Psoas muscle (tissue), 8 donors: Measurements from ENCODE around the gene HOXD4. TPM values are rescaled to one million over a fixed set of nuclear protein-coding genes. Genes with fewer than 3 reads are reported as not detected.

Experiments used
- ATAC-seq, 4 donors: fragments of 200-7000 bp; cut with Tn5 transposase; one replicate each; pipeline ENCODE4 v1.9.1; 2020; ENCODE audit warnings: moderate library complexity in 3 of 4, mild to moderate bottlenecking in 2 of 4
- DNase-seq, 2 donors: peaks; one replicate each; pipeline ENCODE4 v3.0.0-alpha.2; 2020
- H3K27ac ChIP-seq: fragments of 200-600 bp; one replicate; pipeline ENCODE4 v1.8.0; 2022
- H3K27me3 ChIP-seq, 3 donors: fragments of 200-600 bp in 1 of 3; one replicate each; pipeline versions ENCODE4 v1.6.1 to v1.8.0; 2013 to 2022; ENCODE audit warnings: low read length in 2 of 3, mild to moderate bottlenecking in 2 of 3, moderate library complexity in 1 of 3; ENCODE audit not compliant: insufficient read depth in 3 of 3
- H3K36me3 ChIP-seq, 2 donors: fragments of 200-600 bp in 1 of 2; one replicate each; pipeline versions ENCODE4 v1.6.1 to v1.8.0; 2013 to 2022; ENCODE audit warnings: low read depth in 1 of 2, mild to moderate bottlenecking in 1 of 2, moderate library complexity in 1 of 2; ENCODE audit not compliant: insufficient read depth in 1 of 2
- H3K4me1 ChIP-seq: fragments of 200-600 bp; one replicate; pipeline ENCODE4 v1.8.0; 2022
- H3K4me3 ChIP-seq: fragments of 200-600 bp; one replicate; pipeline ENCODE4 v1.8.0; 2022; ENCODE audit warnings: mild to moderate bottlenecking
- H3K9me3 ChIP-seq: fragments of 200-600 bp; one replicate; pipeline ENCODE4 v1.8.0; 2022
- CTCF ChIP-seq: fragments of 200-600 bp; IDR thresholded peaks from one replicate; pipeline ENCODE4 v1.8.0; 2022; ENCODE audit warnings: antibody characterized with exemption
- WGBS, 3 donors: extraction: QIAGEN DNeasy Blood & Tissue Kit; methylation state at CpG; one replicate each; pipeline versions ENCODE4 v1.1.6 to v1.1.7; 2013; 5-methylcytosine and 5-hydroxymethylcytosine counted together
- intact Hi-C, 2 donors: fragments of 100-400 bp; cut with DNase I; formaldehyde crosslinking; loops; one replicate each; pipeline versions ENCODE4 v1.11.0 to v1.14.2; 2022
- polyA plus RNA-seq, 3 donors: library from polyadenylated mRNA; stranded (reverse); fragments of 200-250 nt; gene quantifications; one replicate each; pipeline ENCODE4 v1.2.3, GENCODE V29; 2013
- total RNA-seq, 4 donors: library from RNA; stranded (reverse); fragmentation: NEBNext Ultra II Directional in 2 of 4; extraction: Animal tissue kit (Norgen Biotek cat#: 25700) in 2 of 4; gene quantifications; one replicate each; pipeline versions ENCODE4 v1.2.1 to v1.2.4, GENCODE V29; 2021 to 2023
- donor health status: healthy with polysubstance abuse.
- donor health status: DM: no; HTN: no; CAD: no; lungs with moderate emphysema.
- donor health status: Bipolar disorder and iron deficiency.
- donor health status: healthy.
- donor health status: DM: yes; HTN: yes; CAD: no.
- donor health status: DM: no; HTN: no; CAD: no.
- donor health status: DM: no; HTN: no; CAD: no.
- donor health status: DM: yes; HTN: yes; CAD: no.

HOXD4 gene
- total and polyA plus RNA-seq, 7 donors, result 0.26 to 4.1 (median 1.2) TPM

GRCh38 chr2:176187899-176188773, 36.8 kb downstream of the HOXD4 start, which contains the start of gene HOXD1:
Gene HOXD1 (plus strand): TSS chr2:176188668. CDS start chr2:176188802, 134 bp downstream.
- intact Hi-C loops, result no loop called here
- DNase-seq, result peak in 1 of 2 donors; percentile 37
- ATAC-seq, result peak; percentile 80 to 97 (median 92)
- H3K27me3 ChIP-seq, result peaks cover 0 to 55% (median 6%) of the 10 kb centered on the region in 3 donors
- no peaks in the 10 kb centered on the region for H3K36me3 ChIP-seq
- TF ChIP-seq CTCF, result no peak
- 1% methylated on average over 53 to 68 of the region's 68 CpGs for WGBS, 3 donors
- peak within 1 kb of the TSS; percentile 85 for H3K4me3 ChIP-seq
- no peaks in the 10 kb centered on the region for H3K9me3 ChIP-seq
- no peak within 1 kb of the TSS for H3K27ac ChIP-seq
- H3K4me1 ChIP-seq, result no peaks in the 10 kb centered on the region

- no peaks in the 10 kb centered on the region for H3K9me3 ChIP-seq
- ATAC-seq (peak; percentile 24 to 46 (median 36)), DNase-seq (no peak)
- TF ChIP-seq CTCF, result no peak
- H3K4me1 ChIP-seq, result no peaks in the 10 kb centered on the region
- peak overlapping the region; percentile 85 for H3K4me3 ChIP-seq
- intact Hi-C loops, result no loop called here
- WGBS, 3 donors, result 3% methylated on average over 58 to 98 of the region's 98 CpGs
- peaks cover 0 to 60% (median 6%) of the 10 kb centered on the region in 3 donors for H3K27me3 ChIP-seq
- no peaks in the 10 kb centered on the region for H3K36me3 ChIP-seq
- H3K27ac ChIP-seq, result no peak overlapping the region
These were observed 37.7 kb downstream of the HOXD4 start for GRCh38 chr2:176188774-176189680.

DNA sequence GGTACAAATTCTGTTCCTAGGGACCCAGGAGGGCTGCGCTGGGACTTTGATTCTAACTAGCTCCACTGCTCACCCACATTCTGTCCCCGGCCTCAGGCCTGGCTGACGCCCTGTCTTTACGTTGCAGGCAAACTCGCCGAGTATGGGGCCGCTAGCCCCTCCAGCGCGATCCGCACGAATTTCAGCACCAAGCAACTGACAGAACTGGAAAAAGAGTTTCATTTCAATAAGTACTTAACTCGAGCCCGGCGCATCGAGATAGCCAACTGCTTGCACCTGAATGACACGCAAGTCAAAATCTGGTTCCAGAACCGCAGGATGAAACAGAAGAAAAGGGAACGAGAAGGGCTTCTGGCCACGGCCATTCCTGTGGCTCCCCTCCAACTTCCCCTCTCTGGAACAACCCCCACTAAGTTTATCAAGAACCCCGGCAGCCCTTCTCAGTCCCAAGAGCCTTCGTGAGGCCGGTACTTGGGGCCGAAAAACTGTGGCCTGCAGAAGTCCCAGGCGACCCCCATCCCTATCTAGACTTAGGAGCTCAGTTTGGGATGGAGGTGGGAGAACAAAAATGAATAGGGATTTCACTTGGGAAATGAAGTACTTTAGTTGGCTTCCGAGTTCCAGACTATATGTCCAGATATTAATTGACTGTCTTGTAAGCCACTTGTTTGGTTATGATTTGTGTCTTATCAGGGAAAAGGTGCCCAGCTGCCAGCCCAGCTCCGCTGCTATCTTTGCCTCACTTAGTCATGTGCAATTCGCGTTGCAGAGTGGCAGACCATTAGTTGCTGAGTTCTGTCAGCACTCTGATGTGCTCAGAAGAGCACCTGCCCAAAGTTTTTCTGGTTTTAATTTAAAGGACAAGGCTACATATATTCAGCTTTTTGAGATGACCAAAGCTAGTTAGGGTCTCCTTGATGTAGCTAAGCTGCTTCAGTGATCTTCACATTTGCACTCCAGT, 38.6 kb downstream of the HOXD4 start:
- DNase-seq (no peak), ATAC-seq (no peak)
- H3K36me3 ChIP-seq, result no peaks in the 10 kb centered on the region
- no peak overlapping the region for H3K27ac ChIP-seq
- intact Hi-C loops, result no loop called here
- H3K4me3 ChIP-seq, result peak overlapping the region; percentile 85
- 54 to 60% (median 57%) methylated on average over 28 of the region's 28 CpGs for WGBS, 3 donors
- no peaks in the 10 kb centered on the region for H3K4me1 ChIP-seq
- TF ChIP-seq CTCF, result no peak
- no peaks in the 10 kb centered on the region for H3K9me3 ChIP-seq
- H3K27me3 ChIP-seq, result peaks cover 0 to 66% (median 6%) of the 10 kb centered on the region in 3 donors

DNA sequence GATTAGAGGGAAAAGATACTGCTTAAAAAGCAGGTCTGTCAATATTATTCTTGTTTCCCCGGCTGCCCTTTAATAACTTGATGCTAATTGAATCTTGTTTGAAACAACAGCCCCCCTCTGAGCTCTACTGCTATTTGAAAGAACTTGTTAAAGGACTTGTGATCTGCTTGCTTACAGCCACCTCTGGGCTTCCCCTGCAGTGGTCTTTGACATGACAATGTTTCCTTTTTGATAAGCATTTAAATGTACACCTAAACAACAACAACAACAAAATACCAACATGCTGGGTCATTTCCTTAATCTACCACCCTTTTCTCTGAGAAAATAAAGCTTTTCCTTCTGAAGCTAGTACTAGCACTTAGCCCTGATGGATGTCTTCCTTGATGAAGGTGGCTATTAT, 41.0 kb downstream of the HOXD4 start:
- DNase-seq (no peak), ATAC-seq (no peak)
- H3K9me3 ChIP-seq, result no peaks in the 10 kb centered on the region
- WGBS, 3 donors, result 41 to 54% (median 45%) methylated on average over 1 of the region's 1 CpG
- no peaks in the 10 kb centered on the region for H3K4me1 ChIP-seq
- no peak for TF ChIP-seq CTCF
- intact Hi-C loops, result no loop called here
- peaks cover 0 to 70% (median 6%) of the 10 kb centered on the region in 3 donors for H3K27me3 ChIP-seq
- no peak overlapping the region for H3K4me3 ChIP-seq
- no peak overlapping the region for H3K27ac ChIP-seq
- H3K36me3 ChIP-seq, result no peaks in the 10 kb centered on the region
